ENCODE data around the gene COL6A1. TPM values are rescaled to one million over a fixed set of nuclear protein-coding genes. Genes with fewer than 3 reads are reported as not detected.

Gene COL6A1
- total RNA-seq, 1 donor from 2014 or later: 148 TPM

- DNase-seq (peak; percentile 46), ATAC-seq (no peak)
- Histone ChIP-seq H3K9me3 (no peaks in the 10 kb centered on the region), H3K36me3 (peaks cover 53% of the 10 kb centered on the region), H3K4me3 (no peak overlapping the region), H3K4me1 (no peaks in the 10 kb centered on the region), H3K27me3 (ENCODE audit: low read depth) (no peaks in the 10 kb centered on the region), H3K27ac (no peak overlapping the region)
- intact Hi-C loops (cut with DNase I): no loop called here
- TF ChIP-seq, protein P1, sequence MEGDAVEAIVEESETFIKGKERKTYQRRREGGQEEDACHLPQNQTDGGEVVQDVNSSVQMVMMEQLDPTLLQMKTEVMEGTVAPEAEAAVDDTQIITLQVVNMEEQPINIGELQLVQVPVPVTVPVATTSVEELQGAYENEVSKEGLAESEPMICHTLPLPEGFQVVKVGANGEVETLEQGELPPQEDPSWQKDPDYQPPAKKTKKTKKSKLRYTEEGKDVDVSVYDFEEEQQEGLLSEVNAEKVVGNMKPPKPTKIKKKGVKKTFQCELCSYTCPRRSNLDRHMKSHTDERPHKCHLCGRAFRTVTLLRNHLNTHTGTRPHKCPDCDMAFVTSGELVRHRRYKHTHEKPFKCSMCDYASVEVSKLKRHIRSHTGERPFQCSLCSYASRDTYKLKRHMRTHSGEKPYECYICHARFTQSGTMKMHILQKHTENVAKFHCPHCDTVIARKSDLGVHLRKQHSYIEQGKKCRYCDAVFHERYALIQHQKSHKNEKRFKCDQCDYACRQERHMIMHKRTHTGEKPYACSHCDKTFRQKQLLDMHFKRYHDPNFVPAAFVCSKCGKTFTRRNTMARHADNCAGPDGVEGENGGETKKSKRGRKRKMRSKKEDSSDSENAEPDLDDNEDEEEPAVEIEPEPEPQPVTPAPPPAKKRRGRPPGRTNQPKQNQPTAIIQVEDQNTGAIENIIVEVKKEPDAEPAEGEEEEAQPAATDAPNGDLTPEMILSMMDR (IDR thresholded peaks at IDR 0.05): no peak
Observed at GRCh38 chr21:45996311-45997204, 15.0 kb downstream of the COL6A1 start.

- no peaks in the 10 kb centered on the region for H3K27me3 ChIP-seq (ENCODE audit: low read depth)
- H3K27ac ChIP-seq: no peak overlapping the region
- peaks cover 52% of the 10 kb centered on the region for H3K36me3 ChIP-seq
- no peaks in the 10 kb centered on the region for H3K9me3 ChIP-seq
- peak; percentile 42 for DNase-seq
- intact Hi-C loops (cut with DNase I): no loop called here
- H3K4me3 ChIP-seq: no peak overlapping the region
- ATAC-seq: no peak
- TF ChIP-seq, protein P1 (IDR thresholded peaks at IDR 0.05): no peak
- H3K4me1 ChIP-seq: no peaks in the 10 kb centered on the region
Observed at GRCh38 chr21:45997205-45997494, 15.6 kb downstream of the COL6A1 start.

- intact Hi-C loops (cut with DNase I): no loop called here
- Histone ChIP-seq H3K4me1 (no peaks in the 10 kb centered on the region), H3K27me3 (ENCODE audit: low read depth) (no peaks in the 10 kb centered on the region), H3K4me3 (no peak overlapping the region), H3K36me3 (peaks cover 48% of the 10 kb centered on the region), H3K9me3 (no peaks in the 10 kb centered on the region), H3K27ac (no peak overlapping the region)
- ATAC-seq (no peak), DNase-seq (peak; percentile 43)
- TF ChIP-seq, protein P1 (IDR thresholded peaks at IDR 0.05): no peak
Observed at GRCh38 chr21:45997495-45998275, 16.1 kb downstream of the COL6A1 start.

GRCh38 chr21:45998276-45998701, 16.7 kb downstream of the COL6A1 start:
- no peak for ATAC-seq
- Histone ChIP-seq H3K9me3 (no peaks in the 10 kb centered on the region), H3K27ac (no peak overlapping the region), H3K4me3 (no peak overlapping the region), H3K27me3 (ENCODE audit: low read depth) (no peaks in the 10 kb centered on the region), H3K36me3 (peaks cover 42% of the 10 kb centered on the region), H3K4me1 (no peaks in the 10 kb centered on the region)
- DNase-seq: no peak
- TF ChIP-seq, protein P1 (IDR thresholded peaks at IDR 0.05): no peak
- intact Hi-C loops (cut with DNase I): no loop called here

GRCh38 chr21:45998871-45999580, 17.5 kb downstream of the COL6A1 start:
- ATAC-seq (no peak), DNase-seq (peak; percentile 41)
- TF ChIP-seq, protein P1 (IDR thresholded peaks at IDR 0.05): no peak
- intact Hi-C loops (cut with DNase I): no loop called here
- Histone ChIP-seq H3K27me3 (ENCODE audit: low read depth) (no peaks in the 10 kb centered on the region), H3K36me3 (peaks cover 41% of the 10 kb centered on the region), H3K27ac (no peak overlapping the region), H3K4me1 (no peaks in the 10 kb centered on the region), H3K4me3 (no peak overlapping the region), H3K9me3 (no peaks in the 10 kb centered on the region)

All from lower lobe of right lung (tissue), 2 donors.